ENCODE measurements around the gene FSHR.

The FSHR gene, protein sequence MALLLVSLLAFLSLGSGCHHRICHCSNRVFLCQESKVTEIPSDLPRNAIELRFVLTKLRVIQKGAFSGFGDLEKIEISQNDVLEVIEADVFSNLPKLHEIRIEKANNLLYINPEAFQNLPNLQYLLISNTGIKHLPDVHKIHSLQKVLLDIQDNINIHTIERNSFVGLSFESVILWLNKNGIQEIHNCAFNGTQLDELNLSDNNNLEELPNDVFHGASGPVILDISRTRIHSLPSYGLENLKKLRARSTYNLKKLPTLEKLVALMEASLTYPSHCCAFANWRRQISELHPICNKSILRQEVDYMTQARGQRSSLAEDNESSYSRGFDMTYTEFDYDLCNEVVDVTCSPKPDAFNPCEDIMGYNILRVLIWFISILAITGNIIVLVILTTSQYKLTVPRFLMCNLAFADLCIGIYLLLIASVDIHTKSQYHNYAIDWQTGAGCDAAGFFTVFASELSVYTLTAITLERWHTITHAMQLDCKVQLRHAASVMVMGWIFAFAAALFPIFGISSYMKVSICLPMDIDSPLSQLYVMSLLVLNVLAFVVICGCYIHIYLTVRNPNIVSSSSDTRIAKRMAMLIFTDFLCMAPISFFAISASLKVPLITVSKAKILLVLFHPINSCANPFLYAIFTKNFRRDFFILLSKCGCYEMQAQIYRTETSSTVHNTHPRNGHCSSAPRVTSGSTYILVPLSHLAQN

DNA sequence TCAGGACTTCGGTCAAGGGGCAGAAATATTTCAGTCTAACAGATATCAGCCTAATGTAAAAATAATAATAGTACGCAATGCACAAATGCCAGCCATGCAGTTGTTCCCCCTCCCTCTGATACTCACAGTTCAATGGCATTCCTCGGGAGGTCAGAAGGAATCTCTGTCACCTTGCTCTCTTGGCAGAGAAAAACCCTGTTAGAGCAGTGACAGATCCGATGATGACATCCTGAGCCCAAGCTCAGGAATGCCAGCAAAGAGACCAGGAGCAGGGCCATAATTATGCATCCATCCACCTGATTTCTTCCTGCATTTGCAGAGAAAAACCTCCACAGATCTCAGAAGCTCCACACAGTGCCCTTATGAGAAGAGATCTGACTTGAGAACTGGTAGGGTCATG lies at the start of gene FSHR:
TSS of gene FSHR (minus strand) at position 376 of the 400 bp plus-strand sequence. CDS start at position 278, 98 bp downstream.
- no peak for DNase-seq (ENCODE audit: low spot score)

DNA sequence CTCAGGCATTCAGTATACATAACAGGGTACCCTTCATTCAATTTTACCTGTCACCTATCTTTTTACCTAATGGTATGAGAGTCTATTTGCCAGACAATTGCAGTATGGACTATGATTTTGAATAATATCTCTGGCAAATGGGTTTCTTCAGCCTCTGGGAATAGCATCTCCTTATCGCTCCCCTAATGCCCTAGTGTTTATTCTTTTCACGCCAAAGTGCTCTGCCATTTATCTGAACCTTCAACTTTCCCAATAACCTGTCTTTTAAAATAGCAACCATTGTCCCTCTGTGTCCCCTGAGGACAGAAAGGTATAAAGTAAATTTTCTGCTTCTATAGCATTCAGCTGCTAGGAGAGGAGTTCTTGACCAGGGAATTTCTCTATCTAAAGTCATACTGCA lies 45.0 kb upstream of the FSHR start:
- no peak for DNase-seq (ENCODE audit: low spot score)

DNA sequence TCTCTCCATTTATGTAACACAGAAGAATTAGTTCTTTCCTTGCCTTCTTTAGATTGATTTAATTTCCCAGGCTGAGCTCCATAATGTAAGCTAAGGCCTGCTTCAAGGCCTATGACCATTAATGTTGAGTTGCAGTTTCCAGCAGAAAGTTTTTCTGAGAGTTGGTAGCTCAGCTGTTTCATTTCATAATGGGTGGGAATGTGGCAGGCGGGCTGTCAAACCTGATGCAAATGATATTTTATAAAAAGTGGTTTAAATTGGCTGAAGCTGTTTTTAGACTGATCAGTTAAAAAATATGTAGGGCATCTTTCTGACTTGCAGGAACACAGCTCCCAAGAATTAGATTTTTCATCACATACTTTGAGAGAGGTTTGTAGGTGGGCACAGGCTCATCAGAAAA lies 40.4 kb upstream of the FSHR start:
- no peak for DNase-seq (ENCODE audit: low spot score)

DNA sequence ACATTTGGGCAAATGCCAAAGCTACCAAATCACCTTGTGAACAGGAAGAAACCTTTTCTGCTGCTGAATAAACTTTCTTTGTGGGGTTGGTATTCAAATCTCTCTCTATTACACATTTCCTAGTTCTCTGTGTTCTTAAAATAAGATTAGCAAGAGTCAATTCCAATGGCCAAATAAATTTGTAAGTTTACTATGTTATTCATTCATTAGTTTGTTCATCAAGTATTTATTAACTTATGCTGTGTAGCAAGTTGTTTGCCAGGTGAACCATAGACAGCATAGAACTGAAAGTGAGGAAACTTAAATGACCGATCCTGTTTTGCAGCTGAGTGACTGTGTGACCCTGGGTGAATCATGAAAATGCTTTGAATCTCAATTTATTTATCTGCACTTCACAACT lies 37.7 kb upstream of the FSHR start:
- DNase-seq (ENCODE audit: low spot score): no peak

DNA sequence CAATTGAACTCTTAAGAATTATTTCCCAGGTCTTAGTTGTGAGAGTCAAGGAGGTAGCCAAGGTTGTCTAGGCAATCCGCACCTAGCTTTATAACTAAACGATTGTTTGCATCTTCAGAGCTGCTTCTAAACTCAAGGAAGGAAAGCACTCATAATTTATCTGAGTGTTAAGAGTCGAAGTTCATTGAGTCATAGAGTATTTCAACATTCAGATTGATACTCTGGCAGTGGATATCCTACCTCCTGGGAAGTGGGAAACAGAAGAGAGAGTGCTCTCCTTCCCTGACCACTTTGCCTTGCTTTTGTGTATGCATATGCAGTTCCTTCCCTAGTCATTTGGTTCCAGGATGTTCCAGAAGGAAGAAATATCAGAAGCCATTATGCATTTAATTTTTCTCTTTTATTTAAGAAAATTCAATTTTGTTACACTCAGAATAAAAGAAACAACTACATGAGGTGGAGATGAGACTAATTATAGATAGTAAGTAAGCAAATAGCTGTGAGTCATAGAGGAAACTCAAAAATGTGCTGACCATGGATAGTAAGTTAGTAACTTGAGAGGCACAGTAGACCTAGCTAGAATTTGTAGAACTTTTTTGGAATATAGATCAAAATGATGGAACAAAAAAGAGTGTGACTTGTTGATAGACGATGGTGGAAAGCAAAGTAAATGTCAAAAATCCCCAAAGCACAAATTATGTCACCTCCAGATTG lies 35.4 kb upstream of the FSHR start:
- no peak for DNase-seq (ENCODE audit: low spot score)

DNA sequence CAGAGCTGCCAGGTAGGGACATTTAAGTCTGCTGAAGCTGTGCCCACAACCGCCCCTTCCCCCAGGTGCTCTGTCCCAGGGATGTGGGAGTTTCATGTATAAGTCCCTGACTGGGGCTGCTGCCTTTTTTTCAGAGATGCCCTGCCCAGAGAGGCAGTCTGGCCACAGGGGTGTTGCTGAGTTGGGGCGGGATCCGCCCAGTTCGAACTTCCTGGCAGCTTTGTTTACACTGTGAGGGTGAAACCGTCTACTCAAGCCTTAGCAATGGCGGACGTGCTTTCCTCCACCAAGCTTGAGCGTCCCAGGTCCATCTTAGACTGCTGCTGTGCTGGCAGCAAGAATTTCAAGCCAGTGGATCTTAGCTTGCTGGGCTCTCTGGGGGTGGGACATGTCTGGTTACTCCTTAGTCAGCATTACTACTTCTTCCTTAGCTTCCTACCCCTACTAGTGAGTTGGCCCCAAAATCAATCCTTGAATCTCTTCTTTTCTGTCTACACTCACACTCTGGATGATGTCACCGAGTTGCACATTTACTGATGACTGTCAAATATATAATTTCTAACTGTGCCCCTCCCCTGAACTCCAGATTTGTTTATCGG lies 31.8 kb upstream of the FSHR start:
- no peak for DNase-seq (ENCODE audit: low spot score)

DNA sequence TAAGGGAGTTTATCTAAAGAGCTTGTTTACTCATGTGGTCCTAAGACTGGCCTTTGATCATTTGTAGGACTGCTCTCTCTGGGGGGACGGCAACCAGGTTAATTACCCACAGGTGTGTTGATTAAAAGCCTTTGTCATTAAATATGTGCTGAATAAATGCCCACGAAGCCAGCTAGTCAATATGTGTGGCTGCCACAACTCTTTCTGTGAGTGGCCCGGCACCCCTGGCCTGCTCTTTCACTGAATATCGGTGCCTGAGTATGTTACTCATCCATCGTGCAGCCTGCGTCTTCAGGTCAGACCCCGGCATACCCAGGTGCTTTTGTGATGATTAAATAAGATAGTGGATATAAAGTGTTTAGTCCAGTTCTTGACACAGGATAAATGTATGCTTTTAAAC lies 24.3 kb upstream of the FSHR start:
- no peak for DNase-seq (ENCODE audit: low spot score)

DNA sequence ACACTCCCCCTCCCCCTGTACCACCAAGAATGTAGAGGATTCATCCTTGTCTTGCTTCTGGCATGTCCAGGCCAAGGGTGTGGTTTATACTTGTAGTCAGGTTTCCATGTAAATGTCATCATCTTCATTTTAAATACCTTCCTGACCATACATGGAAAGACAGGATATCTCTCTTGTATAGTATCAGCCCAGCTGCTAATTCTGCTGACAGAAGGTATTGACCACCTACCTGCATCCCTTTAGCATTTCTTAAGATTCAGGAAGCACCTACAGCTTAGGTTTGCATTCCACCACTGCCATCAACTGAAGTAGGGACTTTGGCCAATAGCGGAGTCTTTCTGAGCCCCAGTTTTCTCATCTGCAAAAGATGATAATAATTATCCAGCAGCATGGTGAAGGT lies 22.9 kb upstream of the FSHR start:
- DNase-seq (ENCODE audit: low spot score): no peak

DNA sequence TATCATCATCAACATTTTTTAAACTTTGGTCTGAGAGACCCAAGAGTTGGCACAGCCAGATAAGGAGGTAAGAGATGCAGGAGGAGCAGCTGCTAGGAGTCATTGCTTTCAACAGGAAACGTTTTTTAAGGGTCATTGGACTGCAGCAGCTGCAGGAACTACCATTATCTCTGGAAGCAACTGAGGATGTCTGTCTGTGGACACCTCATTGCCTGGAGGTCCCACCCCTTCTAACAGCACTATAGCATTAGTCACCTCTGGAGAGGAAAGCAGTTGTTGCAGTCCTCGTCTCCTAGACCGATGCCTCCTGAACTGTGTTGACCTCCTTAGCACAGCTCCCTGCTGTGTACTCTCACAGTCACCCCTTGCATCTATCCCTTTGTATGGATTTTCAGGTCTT lies 21.5 kb upstream of the FSHR start:
- DNase-seq (ENCODE audit: low spot score): no peak

DNA sequence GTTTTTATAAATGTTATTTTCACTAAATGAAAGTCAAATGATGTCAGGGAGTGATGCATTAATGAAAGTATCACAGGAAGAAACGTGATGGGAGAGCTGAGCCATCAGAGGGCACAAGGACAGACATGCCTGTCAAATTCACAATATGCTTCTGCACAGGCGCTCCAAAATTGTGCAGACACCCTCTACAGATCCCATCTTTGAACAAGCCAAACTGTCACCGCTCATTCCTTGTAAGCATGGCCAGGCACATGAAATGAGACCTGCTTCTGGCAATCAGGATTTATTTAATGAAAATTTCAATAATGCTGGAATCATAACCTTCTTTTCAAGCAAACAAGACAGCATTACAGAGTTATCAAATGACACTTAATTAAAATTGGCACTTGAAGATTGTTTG lies 20.4 kb upstream of the FSHR start:
- DNase-seq (ENCODE audit: low spot score): no peak

DNA sequence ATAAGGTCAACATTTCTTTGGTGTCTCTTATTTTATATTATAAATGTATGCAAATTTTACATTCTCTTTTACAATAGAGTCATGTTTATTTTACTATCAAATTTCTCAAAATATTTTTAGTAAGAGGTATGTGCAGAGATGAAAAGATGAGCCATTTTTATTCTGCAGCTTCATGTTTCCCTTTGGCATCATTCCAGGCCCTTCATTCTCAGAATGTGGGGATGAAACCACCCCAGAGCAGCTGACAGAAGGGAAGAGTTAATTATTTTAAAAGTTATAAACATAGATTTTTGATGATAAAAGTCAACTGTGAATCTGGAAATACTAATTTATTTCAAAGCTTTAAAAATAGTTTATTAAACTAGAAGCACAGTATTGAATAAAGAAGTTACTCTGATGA lies 12.8 kb upstream of the FSHR start:
- DNase-seq (ENCODE audit: low spot score): no peak

DNA sequence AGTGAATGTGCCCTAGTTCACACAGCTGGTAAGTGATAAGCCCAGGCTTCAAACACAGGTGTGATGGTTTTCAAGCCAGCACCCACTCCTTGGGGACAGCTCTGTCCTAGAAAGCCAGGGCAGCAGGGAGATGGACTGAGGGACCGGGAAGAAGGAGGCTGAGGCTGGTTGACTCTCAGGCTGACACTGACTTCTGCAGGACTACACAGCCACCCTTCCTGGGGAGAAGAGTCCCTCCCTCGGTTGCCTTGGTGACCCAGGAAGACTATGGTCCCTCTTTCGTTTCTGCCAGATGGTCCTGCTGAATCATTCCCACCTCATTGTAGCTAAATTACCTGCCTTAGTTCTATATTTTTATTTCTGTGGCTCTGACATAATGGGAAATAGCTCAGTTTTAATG lies 11.3 kb upstream of the FSHR start:
- DNase-seq (ENCODE audit: low spot score): no peak

DNA sequence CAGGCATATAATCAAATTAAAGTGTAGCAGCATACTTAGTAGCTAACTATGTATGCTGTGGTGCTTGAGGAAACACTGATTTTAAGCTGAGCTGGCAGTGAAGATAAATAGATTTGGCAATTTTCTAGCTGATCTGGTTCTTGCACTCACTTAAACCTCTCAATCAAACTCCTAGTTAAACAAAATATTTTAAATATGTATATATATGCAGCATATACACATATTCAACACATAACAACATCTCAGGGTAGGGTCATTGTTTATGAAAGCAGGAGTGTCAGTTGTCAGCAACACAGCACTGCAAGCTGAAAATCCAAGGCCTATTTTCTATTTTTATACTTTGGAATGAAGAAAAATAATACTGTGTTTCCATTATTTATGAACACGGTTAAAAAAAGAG lies 10.4 kb upstream of the FSHR start:
- no peak for DNase-seq (ENCODE audit: low spot score)

DNA sequence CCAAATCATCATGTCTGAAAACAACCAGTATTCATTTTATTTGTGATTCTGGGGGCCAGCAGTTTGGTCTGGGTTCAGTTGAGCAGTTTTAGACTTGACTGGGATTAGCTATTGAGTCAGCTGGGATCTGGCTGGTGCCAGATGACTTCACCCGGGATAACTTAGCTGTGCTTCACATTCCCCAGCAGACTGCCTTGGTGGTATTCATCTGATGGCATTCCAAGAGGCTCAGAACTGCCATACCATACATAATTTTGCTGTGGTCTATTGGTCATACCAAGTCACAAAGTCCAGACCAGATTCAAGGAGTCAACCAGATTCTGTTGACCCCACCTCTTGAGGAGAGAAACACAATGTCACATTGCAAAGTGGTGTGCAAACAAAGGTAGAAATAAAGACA lies 7.8 kb upstream of the FSHR start:
- DNase-seq (ENCODE audit: low spot score): no peak

DNA sequence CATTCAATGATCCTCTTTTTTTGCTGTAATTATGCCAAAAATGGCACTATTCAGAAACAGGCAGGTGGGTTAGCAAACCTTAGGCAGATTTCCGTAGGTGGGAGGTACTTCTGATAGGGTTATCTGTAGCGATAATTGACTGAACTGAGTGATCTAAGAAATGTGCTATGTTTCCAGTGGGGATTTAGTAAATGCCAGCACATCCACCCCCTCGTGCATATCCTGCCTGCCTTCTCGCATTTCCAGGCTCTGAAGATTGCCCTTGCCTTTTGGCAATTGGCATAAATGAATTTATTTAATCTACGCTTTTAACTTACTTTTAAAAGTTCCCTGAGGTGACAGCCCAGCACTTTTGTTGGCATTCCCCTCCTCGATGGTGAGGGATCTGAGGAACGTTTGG lies 576 bp upstream of the FSHR start:
- no peak for DNase-seq (ENCODE audit: low spot score)

DNA sequence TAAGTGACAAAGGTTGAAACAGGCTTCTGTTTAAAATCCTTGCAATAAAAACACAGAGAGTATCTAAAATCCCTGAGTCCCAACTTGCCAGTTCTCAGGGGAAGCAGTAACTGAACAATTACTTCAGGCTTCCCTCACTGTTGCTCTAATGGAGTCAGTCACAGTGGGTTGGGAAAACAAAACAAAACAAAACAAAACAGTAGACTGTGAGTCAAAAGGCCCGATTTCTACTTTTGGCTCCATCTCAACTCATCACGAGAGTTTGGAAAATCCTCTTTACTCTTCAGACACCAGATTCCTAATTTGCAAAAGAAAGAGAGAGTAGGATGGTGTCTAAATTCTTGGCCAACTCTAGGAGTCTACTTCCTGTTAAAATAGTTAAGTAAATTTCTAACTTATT lies 1.1 kb downstream of the FSHR start:
- no peak for DNase-seq (ENCODE audit: low spot score)

DNA sequence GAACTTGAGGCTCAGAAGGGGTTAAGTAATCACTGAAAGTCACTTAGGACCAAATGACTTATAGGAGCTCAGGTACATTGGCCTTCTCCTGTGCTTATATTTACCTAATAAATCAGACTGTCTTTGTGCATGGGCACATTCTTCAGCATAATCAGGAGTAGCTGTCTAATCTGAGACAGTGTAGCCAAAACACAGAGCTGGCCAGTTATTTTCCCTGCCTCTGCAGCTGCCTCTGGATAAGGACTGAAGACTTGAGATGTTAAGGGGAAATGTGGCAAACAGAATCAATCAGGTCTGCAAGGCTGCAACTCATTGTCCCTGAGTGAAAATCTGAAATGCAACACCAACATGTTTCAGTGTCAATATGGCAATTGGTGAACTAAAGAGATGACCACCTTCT lies 1.5 kb downstream of the FSHR start:
- no peak for DNase-seq (ENCODE audit: low spot score)

DNA sequence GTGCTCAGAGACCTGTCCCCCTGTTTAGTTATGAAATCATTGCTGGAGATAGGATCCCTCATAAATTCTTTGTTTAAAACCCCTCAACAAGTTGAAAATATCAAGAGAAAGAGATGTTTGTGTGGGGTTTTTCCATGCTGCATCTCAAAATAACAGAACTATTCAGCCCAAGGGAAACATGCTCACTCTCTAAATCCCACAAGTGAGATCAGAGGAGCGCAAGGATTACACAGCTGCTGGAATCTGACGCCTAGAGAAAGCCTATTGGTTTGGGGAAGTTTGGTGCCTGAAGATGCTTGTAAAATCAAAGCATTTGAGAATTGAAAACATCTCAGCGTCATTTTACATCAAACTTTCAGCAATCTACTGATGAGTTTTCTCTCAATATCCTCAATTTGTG lies 7.9 kb downstream of the FSHR start:
- no peak for DNase-seq (ENCODE audit: low spot score)

DNA sequence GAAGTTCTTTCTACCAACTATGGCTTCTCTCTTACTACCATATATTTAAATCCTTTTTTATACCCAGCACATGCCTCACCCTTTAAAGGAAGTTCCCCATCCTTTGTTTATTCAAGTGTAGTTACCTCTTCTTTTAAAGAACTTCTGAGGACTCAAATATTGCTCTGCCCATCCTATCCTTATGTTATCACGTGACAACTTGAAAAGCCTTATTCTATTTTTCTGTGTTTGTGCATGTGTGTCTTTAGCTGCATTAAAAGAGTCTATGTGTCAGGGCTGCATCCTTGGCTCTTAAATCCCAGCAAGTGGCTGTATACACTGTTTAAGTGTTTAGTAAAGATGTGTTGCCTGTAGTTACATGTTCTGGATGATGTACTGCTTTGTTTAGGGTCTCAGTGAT lies 22.5 kb downstream of the FSHR start:
- DNase-seq (ENCODE audit: low spot score): no peak

DNA sequence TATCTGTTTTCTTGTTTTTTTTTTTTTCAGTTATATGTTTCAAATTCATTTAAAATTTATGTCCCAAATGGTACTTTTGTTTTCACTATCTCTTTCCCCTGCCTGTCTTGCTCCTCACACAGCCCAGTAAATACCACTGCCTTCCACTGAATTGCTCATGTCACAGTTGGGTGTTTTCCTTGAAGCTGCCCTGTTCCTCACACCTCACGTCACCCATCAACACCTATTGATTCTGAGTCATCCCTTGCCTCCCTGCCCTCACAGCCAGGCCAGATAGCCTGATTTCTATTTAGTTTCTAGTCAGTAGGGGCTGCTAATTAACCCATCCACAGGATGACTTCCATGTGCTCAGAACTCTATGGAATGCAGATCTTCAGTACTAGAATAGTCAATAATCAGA lies 25.3 kb downstream of the FSHR start:
- DNase-seq (ENCODE audit: low spot score): no peak

DNA sequence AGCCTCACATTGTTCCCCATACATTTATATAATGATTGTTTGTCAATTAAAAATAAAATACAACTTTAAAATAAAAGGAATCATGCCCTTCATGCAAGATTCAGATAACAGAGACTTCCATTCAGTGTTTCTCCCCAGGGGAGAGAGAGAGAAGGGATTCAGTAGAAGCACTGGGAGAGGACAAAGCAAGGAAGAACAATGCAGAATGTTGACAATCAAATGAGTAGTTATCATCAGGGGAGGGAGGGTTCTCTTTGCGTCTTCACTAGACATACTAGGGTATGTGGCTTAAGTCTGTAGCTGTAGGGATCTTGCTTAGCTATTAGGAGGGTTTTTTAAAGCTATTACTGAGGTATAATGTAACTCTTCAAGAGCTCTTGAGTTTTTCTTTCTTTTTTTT lies 30.7 kb downstream of the FSHR start:
- DNase-seq (ENCODE audit: low spot score): no peak

DNA sequence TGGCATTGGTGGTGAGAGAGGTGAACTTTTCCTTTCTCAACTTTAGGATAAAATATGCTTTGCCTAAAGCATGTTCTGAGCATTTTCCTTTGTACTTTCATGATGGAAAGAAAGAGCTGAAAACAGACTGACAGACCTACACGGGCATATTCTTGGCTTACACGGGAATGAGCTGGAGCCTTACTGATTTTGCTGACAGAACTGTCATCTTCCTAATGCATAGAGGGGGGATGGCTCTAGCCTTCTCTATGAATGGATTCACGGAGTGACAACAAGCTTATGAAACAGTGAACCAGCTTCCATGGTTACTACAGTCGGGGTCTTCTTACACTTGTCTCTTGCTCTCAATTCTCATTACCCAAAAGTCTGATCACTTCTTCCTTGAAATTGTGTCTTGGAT lies 32.2 kb downstream of the FSHR start:
- DNase-seq (ENCODE audit: low spot score): no peak

DNA sequence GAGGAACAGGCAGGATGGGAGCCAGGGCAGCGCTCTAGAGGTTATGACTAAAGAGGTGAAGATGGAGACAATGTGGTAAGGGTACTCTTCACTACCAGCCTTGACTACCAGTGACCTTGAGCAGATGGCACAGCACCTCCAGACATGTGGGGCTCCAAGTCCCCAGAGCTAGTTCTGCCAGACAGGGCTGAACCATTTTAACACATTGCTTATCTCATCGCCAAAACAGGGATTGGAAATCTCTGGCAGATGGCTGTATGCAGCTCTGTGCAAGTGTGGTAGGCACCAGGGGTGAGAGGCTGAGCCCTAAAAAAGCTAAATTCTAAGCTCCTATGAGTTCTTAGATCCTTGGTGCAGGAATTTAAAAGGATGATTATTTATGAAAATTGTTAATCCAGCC lies 41.3 kb downstream of the FSHR start:
- no peak for DNase-seq (ENCODE audit: low spot score)
